GM23248 (cell line): ENCODE data around the gene RNF19B. TPM values are rescaled to one million over a fixed set of nuclear protein-coding genes. Genes with fewer than 3 reads are reported as not detected.
"Not testable (repeated sequence)": the region's sequence is repeated elsewhere in the genome, so short reads cannot be mapped to it uniquely, and the experiment has no call there.

Source experiments
- DNase-seq: peaks from one replicate; pipeline ENCODE4 v3.0.0-alpha.2; 2015
- H2AFZ ChIP-seq: fragments of 200-600 bp; sonication (generic); 2 replicates; pipeline ENCODE4 v1.6.1; 2016; ENCODE audit warnings: antibody characterized with exemption
- H3F3A ChIP-seq: fragments of 200-600 bp; sonication (generic); 2 replicates; pipeline ENCODE4 v1.6.1; 2016; ENCODE audit warnings: mild to moderate bottlenecking, antibody characterized with exemption, mixed run types; ENCODE audit not compliant: insufficient read depth
- H3K27ac ChIP-seq: fragments of 200-600 bp; sonication (generic); 2 replicates; pipeline ENCODE4 v1.5.1; 2016; ENCODE audit warnings: mild to moderate bottlenecking
- H3K27me3 ChIP-seq: fragments of 200-600 bp; sonication (generic); replicated peaks from 2 replicates; pipeline ENCODE4 v1.6.1; 2016; ENCODE audit warnings: mild to moderate bottlenecking; ENCODE audit not compliant: insufficient read depth
- H3K36me3 ChIP-seq: fragments of 200-600 bp; sonication (generic); 2 replicates; pipeline ENCODE4 v1.6.1; 2016; ENCODE audit warnings: low read depth, mild to moderate bottlenecking
- H3K4me1 ChIP-seq: fragments of 200-600 bp; sonication (generic); 2 replicates; pipeline ENCODE4 v1.6.1; 2016; ENCODE audit warnings: mild to moderate bottlenecking; ENCODE audit not compliant: insufficient read depth
- H3K4me2 ChIP-seq: fragments of 200-600 bp; sonication (generic); one replicate; pipeline ENCODE4 v1.6.1; 2016; ENCODE audit warnings: mild to moderate bottlenecking; ENCODE audit not compliant: unreplicated experiment
- H3K4me3 ChIP-seq: fragments of 200-600 bp; sonication (generic); 2 replicates; pipeline ENCODE4 v1.5.1; 2016; ENCODE audit warnings: mild to moderate bottlenecking
- H3K79me2 ChIP-seq: fragments of 200-600 bp; sonication (generic); 2 replicates; pipeline ENCODE4 v1.6.1; 2016; ENCODE audit warnings: mild to moderate bottlenecking; ENCODE audit not compliant: insufficient read depth
- H3K9ac ChIP-seq: fragments of 200-600 bp; sonication (generic); 2 replicates; pipeline ENCODE4 v1.6.1; 2016; ENCODE audit warnings: mild to moderate bottlenecking
- H3K9me2 ChIP-seq: fragments of 200-600 bp; sonication (generic); 2 replicates; pipeline ENCODE4 v1.6.1; 2016; ENCODE audit warnings: mixed run types, mild to moderate bottlenecking, moderate library complexity; ENCODE audit not compliant: insufficient read depth
- H3K9me3 ChIP-seq: fragments of 200-600 bp; sonication (generic); one replicate; pipeline ENCODE4 v1.6.1; 2017; ENCODE audit warnings: low read depth
- H4K20me1 ChIP-seq: fragments of 200-600 bp; sonication (generic); 2 replicates; pipeline ENCODE4 v1.6.0; 2016; ENCODE audit not compliant: insufficient read depth
- EZH2 ChIP-seq: fragments of 200-600 bp; sonication (generic); IDR thresholded peaks from 2 replicates; pipeline ENCODE4 v1.6.1; 2018; ENCODE audit warnings: antibody characterized with exemption, mild to moderate bottlenecking; ENCODE audit not compliant: insufficient read depth, poor library complexity, severe bottlenecking
- EZH2phosphoT487 ChIP-seq: fragments of 200-600 bp; sonication (generic); IDR thresholded peaks from 2 replicates; pipeline ENCODE4 v1.6.1; 2018; ENCODE audit warnings: antibody characterized with exemption, moderate library complexity, mild to moderate bottlenecking, low read depth; ENCODE audit not compliant: insufficient read depth
- WGBS, 2 experiments: methylation state at CpG; one replicate each; pipeline ENCODE4 v1.1.6; 2015 to 2017; ENCODE audit warnings: low lambda C conversion rate in 2 of 2, low coverage in 1 of 2; ENCODE audit errors: missing lambda C conversion rate in 2 of 2; 5-methylcytosine and 5-hydroxymethylcytosine counted together
- in situ Hi-C: fragments of 300-500 bp; cut with MboI; formaldehyde crosslinking; loops from 2 replicates; pipeline ENCODE4 v1.15.0; 2020
- polyA plus RNA-seq: library from polyadenylated mRNA; unstranded; fragments of >200 nt; fragmentation: Nextera tagmentation; extraction: Ambion mirVana; gene quantifications from 2 replicates; pipeline ENCODE4 v1.2.1, GENCODE V29; 2016
- total RNA-seq: library from RNA; depleted of rRNA; stranded (reverse); fragments of >200 nt; shearing (Covaris generic); gene quantifications from 2 replicates; pipeline ENCODE4 v1.2.3, GENCODE V29; 2014

Gene RNF19B
- total and polyA plus RNA-seq, 2 experiments from 2014 or later, result 1.5 to 11.1 TPM

GRCh38 chr1:32998064-32998463 lies 33.5 kb upstream of the RNF19B start:
- no peaks in the 10 kb centered on the region for H3K27me3 ChIP-seq
- H3F3A ChIP-seq, result peaks cover 33% of the 10 kb centered on the region
- WGBS, 2 experiments, result 57 to 58% methylated on average over 5 of the region's 5 CpGs
- peak overlapping the region; percentile 76 for H3K9ac ChIP-seq
- H3K9me3 ChIP-seq, result no peaks in the 10 kb centered on the region
- H3K4me1 ChIP-seq, result peaks cover 23% of the 10 kb centered on the region
- H4K20me1 ChIP-seq, result no peaks in the 10 kb centered on the region
- no peak overlapping the region for H3K4me3 ChIP-seq
- peak overlapping the region; percentile 97 for H3K27ac ChIP-seq
- H2AFZ ChIP-seq, result no peak overlapping the region
- peak overlapping the region; percentile 50 for H3K4me2 ChIP-seq
- H3K9me2 ChIP-seq, result no peaks in the 10 kb centered on the region
- no peaks in the 10 kb centered on the region for H3K79me2 ChIP-seq
- peak; percentile 24 for DNase-seq
- H3K36me3 ChIP-seq, result no peaks in the 10 kb centered on the region
- in situ Hi-C loops, result no loop called here
- no peak for TF ChIP-seq EZH2phosphoT487
- no peak for TF ChIP-seq EZH2

- Histone ChIP-seq H3K36me3 (no peaks in the 10 kb centered on the region), H3K79me2 (no peaks in the 10 kb centered on the region), H3K9me2 (no peaks in the 10 kb centered on the region), H3F3A (peaks cover 39% of the 10 kb centered on the region), H3K4me2 (peak overlapping the region; percentile 50), H4K20me1 (no peaks in the 10 kb centered on the region), H2AFZ (no peak overlapping the region), H3K27ac (peak overlapping the region; percentile 97), H3K9ac (peak overlapping the region; percentile 76), H3K4me1 (peaks cover 27% of the 10 kb centered on the region), H3K27me3 (no peaks in the 10 kb centered on the region), H3K9me3 (no peaks in the 10 kb centered on the region), H3K4me3 (no peak overlapping the region)
- DNase-seq, result peak; percentile 89
- 0 to 5% methylated on average over 2 of the region's 2 CpGs for WGBS, 2 experiments
- in situ Hi-C loops, result no loop called here
- TF ChIP-seq EZH2 (no peak), EZH2phosphoT487 (no peak)
Observed at GRCh38 chr1:32997381-32997891, 32.8 kb upstream of the RNF19B start.

GRCh38 chr1:32993324-32993636 lies 28.7 kb upstream of the RNF19B start:
- H3K27me3 ChIP-seq, in situ Hi-C loops: not testable (repeated sequence)
- H3K27ac ChIP-seq, result peak overlapping the region; percentile 80

GRCh38 chr1:32992489-32993323 lies 28.1 kb upstream of the RNF19B start:
- in situ Hi-C loops, result no loop called here
- H3K4me1 ChIP-seq, result peaks cover 42% of the 10 kb centered on the region

More at GRCh38 chr1:32993324-32993636, 28.7 kb upstream of the RNF19B start:
- H2AFZ ChIP-seq, H3K36me3 ChIP-seq, H3K9ac ChIP-seq, H3K79me2 ChIP-seq, H3K9me3 ChIP-seq, H3K4me3 ChIP-seq, H3K4me2 ChIP-seq, DNase-seq, H4K20me1 ChIP-seq, H3K9me2 ChIP-seq: not testable (repeated sequence)
- peaks cover 47% of the 10 kb centered on the region for H3K4me1 ChIP-seq
- WGBS, 2 experiments, result 96 to 100% methylated on average over 8 of the region's 8 CpGs
- H3F3A ChIP-seq, result peaks cover 53% of the 10 kb centered on the region

More at GRCh38 chr1:32992489-32993323, 28.1 kb upstream of the RNF19B start:
- Histone ChIP-seq H3F3A (peaks cover 49% of the 10 kb centered on the region), H3K27me3 (no peaks in the 10 kb centered on the region), H3K9me2 (no peaks in the 10 kb centered on the region), H3K9ac (peak overlapping the region; percentile 59), H3K4me3 (no peak overlapping the region), H3K9me3 (no peaks in the 10 kb centered on the region), H4K20me1 (no peaks in the 10 kb centered on the region), H3K79me2 (no peaks in the 10 kb centered on the region), H3K27ac (peak overlapping the region; percentile 80), H3K4me2 (peak overlapping the region; percentile 48), H2AFZ (no peak overlapping the region), H3K36me3 (no peaks in the 10 kb centered on the region)
- 52 to 54% methylated on average over 7 of the region's 7 CpGs for WGBS, 2 experiments
- peak; percentile 97 for DNase-seq
- no peak for TF ChIP-seq EZH2phosphoT487
- no peak for TF ChIP-seq EZH2
